Stimulated activated CD4-positive, alpha-beta T cell treated with anti-CD3 and anti-CD28 coated beads, Interleukin-15, amount 100 ng/mL, for 24 hours (primary cell): ENCODE data around the gene CUEDC1.
"Not testable (repeated sequence)": the region's sequence is repeated elsewhere in the genome, so short reads cannot be mapped to it uniquely, and the experiment has no call there.

Experiments used
- DNase-seq: peaks from one replicate; pipeline ENCODE4 v3.0.0-alpha.2; 2020

Gene CUEDC1

GRCh38 chr17:57984936-57985674 is 29.9 kb upstream of the CUEDC1 start:
- DNase-seq, result no peak

- DNase-seq, result no peak
Measured at GRCh38 chr17:57984261-57984890, 29.2 kb upstream of the CUEDC1 start.

GRCh38 chr17:57983446-57983845 is 28.2 kb upstream of the CUEDC1 start:
- no peak for DNase-seq

GRCh38 chr17:57982452-57983170 is 27.4 kb upstream of the CUEDC1 start:
- no peak for DNase-seq

- no peak for DNase-seq
Measured at GRCh38 chr17:57980522-57980921, 25.3 kb upstream of the CUEDC1 start.

- no peak for DNase-seq
Measured at GRCh38 chr17:57979076-57979475, 23.9 kb upstream of the CUEDC1 start.

- DNase-seq, result no peak
Measured at GRCh38 chr17:57976594-57976993, 21.4 kb upstream of the CUEDC1 start.

GRCh38 chr17:57975044-57975443 is 19.8 kb upstream of the CUEDC1 start:
- DNase-seq, result no peak

GRCh38 chr17:57974053-57974824 is 19.0 kb upstream of the CUEDC1 start:
- DNase-seq, result not testable (repeated sequence)

GRCh38 chr17:57972151-57972550 is 16.9 kb upstream of the CUEDC1 start:
- DNase-seq, result no peak

GRCh38 chr17:57971572-57971971 is 16.4 kb upstream of the CUEDC1 start:
- no peak for DNase-seq

GRCh38 chr17:57970710-57971109 is 15.5 kb upstream of the CUEDC1 start:
- no peak for DNase-seq

- no peak for DNase-seq
Measured at GRCh38 chr17:57968456-57968855, 13.2 kb upstream of the CUEDC1 start.

GRCh38 chr17:57966875-57967274 is 11.7 kb upstream of the CUEDC1 start:
- no peak for DNase-seq

GRCh38 chr17:57966246-57966645 is 11.0 kb upstream of the CUEDC1 start:
- no peak for DNase-seq

- DNase-seq, result no peak
Measured at GRCh38 chr17:57965521-57966160, 10.4 kb upstream of the CUEDC1 start.

GRCh38 chr17:57963149-57963511 is 7.9 kb upstream of the CUEDC1 start:
- DNase-seq, result no peak

- no peak for DNase-seq
Measured at GRCh38 chr17:57962279-57963148, 7.3 kb upstream of the CUEDC1 start.

GRCh38 chr17:57959929-57960328 is 4.7 kb upstream of the CUEDC1 start:
- no peak for DNase-seq

- not testable (repeated sequence) for DNase-seq
Measured at GRCh38 chr17:57958391-57958790, 3.2 kb upstream of the CUEDC1 start.

GRCh38 chr17:57957886-57958285 is 2.7 kb upstream of the CUEDC1 start:
- no peak for DNase-seq
